Measurements from ENCODE around the gene ACACA.

Gene ACACA

GRCh38 chr17:37138571-37139120 is 268.0 kb downstream of the ACACA start:
- no peak for TF ChIP-seq CTCF (IDR thresholded peaks at IDR 0.05; ENCODE audit: insufficient read depth, low read depth, low read length, missing control alignments)
- DNase-seq (ENCODE audit: low read depth): no peak
- H3K4me3 ChIP-seq (ENCODE audit: low read depth, low read length): no peak overlapping the region

DNA sequence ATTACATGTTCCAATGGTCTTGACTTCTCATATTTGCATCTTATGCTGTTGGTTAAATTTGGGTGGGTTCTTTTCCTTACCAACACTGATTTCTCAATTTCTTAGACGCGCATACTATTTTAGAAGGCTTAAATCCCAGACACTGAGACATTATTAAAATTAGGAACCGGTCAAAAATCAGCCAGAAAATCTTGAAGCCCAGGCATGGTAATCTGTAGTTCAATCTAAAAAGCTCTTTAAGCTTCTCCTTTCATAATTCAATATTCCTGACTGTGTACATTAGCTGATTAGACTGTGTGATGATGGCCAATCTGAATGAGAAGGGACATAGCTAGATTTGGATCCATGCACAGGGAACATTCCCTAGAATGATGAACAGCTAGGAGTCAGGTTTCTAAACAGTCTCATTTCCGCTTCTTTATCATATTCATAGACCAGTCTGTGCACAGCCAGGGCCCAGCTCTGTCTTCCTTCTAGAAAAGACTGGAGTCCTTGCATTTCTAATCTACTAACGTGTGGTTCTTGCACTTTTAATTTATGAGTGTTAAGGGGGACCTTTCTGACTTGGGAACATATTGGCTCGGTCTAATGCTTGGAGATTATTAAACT is 268.6 kb downstream of the ACACA start:
- H3K4me3 ChIP-seq (ENCODE audit: low read depth, low read length): no peak overlapping the region
- DNase-seq (ENCODE audit: low read depth): no peak
- no peak for TF ChIP-seq CTCF (IDR thresholded peaks at IDR 0.05; ENCODE audit: insufficient read depth, low read depth, low read length, missing control alignments)

- H3K4me3 ChIP-seq (ENCODE audit: low read depth, low read length): no peak overlapping the region
- TF ChIP-seq CTCF (IDR thresholded peaks at IDR 0.05; ENCODE audit: insufficient read depth, low read depth, low read length, missing control alignments): no peak
- no peak for DNase-seq (ENCODE audit: low read depth)
Observed at GRCh38 chr17:37137070-37137610, 269.5 kb downstream of the ACACA start.

DNA sequence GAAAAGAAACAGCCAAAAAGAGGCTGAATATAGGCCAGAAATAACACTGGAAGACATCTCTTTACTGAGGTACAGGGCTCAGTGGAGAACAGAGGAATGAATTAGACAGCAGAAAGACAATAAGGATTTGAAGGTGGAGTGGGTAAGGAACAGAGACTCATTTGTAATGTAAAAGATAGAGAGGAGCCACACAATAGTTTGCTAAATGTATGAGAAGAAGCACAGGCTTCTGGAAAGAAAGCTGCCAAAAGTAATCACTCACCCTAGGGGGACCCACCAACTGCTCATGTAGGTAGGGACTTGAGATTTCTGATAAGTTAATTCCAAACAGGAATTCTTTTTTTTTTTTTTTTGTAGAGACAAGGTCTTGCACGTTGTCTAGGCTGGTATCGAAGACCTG is 271.1 kb downstream of the ACACA start:
- TF ChIP-seq CTCF (IDR thresholded peaks at IDR 0.05; ENCODE audit: insufficient read depth, low read depth, low read length, missing control alignments): no peak
- no peak for DNase-seq (ENCODE audit: low read depth)
- H3K4me3 ChIP-seq (ENCODE audit: low read depth, low read length): no peak overlapping the region

DNA sequence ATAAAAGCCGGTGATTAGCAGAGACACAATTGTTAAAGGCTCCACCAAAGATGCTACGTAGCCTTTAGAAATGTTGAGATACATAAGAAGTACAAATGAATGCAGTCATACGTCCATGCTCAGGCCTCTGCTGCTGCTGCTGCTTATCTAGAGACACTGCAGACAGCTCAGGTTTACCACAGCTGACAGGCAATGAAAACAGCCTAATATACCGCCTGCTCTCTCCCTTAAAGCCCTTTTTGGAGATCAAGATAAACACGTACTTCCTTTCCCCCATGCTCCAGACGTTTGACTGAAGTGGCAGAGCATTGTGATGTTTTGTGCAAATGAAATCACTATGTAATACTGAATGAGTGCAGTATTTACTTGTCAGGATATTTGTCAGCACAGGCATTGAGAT is 272.6 kb downstream of the ACACA start:
- no peak for DNase-seq (ENCODE audit: low read depth)
- no peak for TF ChIP-seq CTCF (IDR thresholded peaks at IDR 0.05; ENCODE audit: insufficient read depth, low read depth, low read length, missing control alignments)
- no peak overlapping the region for H3K4me3 ChIP-seq (ENCODE audit: low read depth, low read length)

GRCh38 chr17:37133136-37133535 is 273.5 kb downstream of the ACACA start:
- no peak for TF ChIP-seq CTCF (IDR thresholded peaks at IDR 0.05; ENCODE audit: insufficient read depth, low read depth, low read length, missing control alignments)
- no peak for DNase-seq (ENCODE audit: low read depth)
- no peak overlapping the region for H3K4me3 ChIP-seq (ENCODE audit: low read depth, low read length)
